Breast epithelium (tissue), 4 donors: ENCODE results near the gene VAV3. TPM values are rescaled to one million over a fixed set of nuclear protein-coding genes. Genes with fewer than 3 reads are reported as not detected.

ENCODE experiments used
- DNase-seq, 2 donors: peaks; one replicate each; pipeline ENCODE4 v3.0.0-alpha.2; 2019; ENCODE audit warnings: low spot score in 2 of 2
- H3K27ac ChIP-seq, 2 donors: fragments of 200-600 bp; sonication (generic) in 1 of 2; one replicate each; pipeline ENCODE4 v1.5.1; 2016 to 2019; ENCODE audit warnings: mild to moderate bottlenecking in 1 of 2
- H3K27me3 ChIP-seq, 2 donors: fragments of 200-600 bp; sonication (generic) in 1 of 2; one replicate each; pipeline versions ENCODE4 v1.5.1 to v1.6.0; 2017 to 2019; ENCODE audit warnings: control low read depth in 1 of 2, mild to moderate bottlenecking in 1 of 2
- H3K36me3 ChIP-seq: fragments of 200-600 bp; one replicate; pipeline ENCODE4 v1.5.1; 2019
- H3K4me1 ChIP-seq, 2 donors: fragments of 200-600 bp; sonication (generic); one replicate each; pipeline ENCODE4 v1.5.1; 2016 to 2019; ENCODE audit warnings: control low read depth in 1 of 2
- H3K4me3 ChIP-seq, 3 donors: fragments of 200-600 bp; sonication (generic); 1 replicate in 2 of 3; 2 replicates in 1 of 3; pipeline ENCODE4 v1.5.1; 2016 to 2019; ENCODE audit warnings: mild to moderate bottlenecking in 3 of 3, moderate library complexity in 2 of 3
- H3K9me3 ChIP-seq, 2 donors: fragments of 200-600 bp; sonication (generic) in 1 of 2; one replicate each; pipeline ENCODE4 v1.5.1; 2016 to 2019; ENCODE audit warnings: control low read depth in 1 of 2
- POLR2A ChIP-seq: fragments of 450-650 bp; IDR thresholded peaks from one replicate; pipeline ENCODE4 v1.6.1; 2016; ENCODE audit warnings: antibody characterized with exemption, mild to moderate bottlenecking, moderate library complexity
- POLR2AphosphoS5 ChIP-seq, 3 donors: sonication (generic); formaldehyde crosslinking; IDR thresholded peaks; one replicate each; pipeline ENCODE4 v1.6.1; 2017; ENCODE audit warnings: antibody characterized with exemption in 3 of 3
- intact Hi-C: fragments of 100-400 bp; cut with DNase I; formaldehyde crosslinking; loops from one replicate; pipeline ENCODE4 v1.15.1; 2023; ENCODE audit warnings: low total_unique reads
- total RNA-seq, 3 donors: library from RNA; depleted of rRNA; stranded (reverse); fragments of >200 nt; gene quantifications; one replicate each; pipeline ENCODE4 v1.1.0, GENCODE V29; 2016
- TF ChIP-seq, protein P1 (sequence below), 3 donors: fragments of 450-650 bp; IDR thresholded peaks; one replicate each; pipeline ENCODE4 v1.5.1; 2016 to 2017; ENCODE audit warnings: antibody characterized with exemption in 3 of 3, mild to moderate bottlenecking in 3 of 3, moderate library complexity in 3 of 3

The VAV3 gene
- total RNA-seq, 3 donors from 2014 or later = 8.0 to 153 (median 113) TPM

DNA sequence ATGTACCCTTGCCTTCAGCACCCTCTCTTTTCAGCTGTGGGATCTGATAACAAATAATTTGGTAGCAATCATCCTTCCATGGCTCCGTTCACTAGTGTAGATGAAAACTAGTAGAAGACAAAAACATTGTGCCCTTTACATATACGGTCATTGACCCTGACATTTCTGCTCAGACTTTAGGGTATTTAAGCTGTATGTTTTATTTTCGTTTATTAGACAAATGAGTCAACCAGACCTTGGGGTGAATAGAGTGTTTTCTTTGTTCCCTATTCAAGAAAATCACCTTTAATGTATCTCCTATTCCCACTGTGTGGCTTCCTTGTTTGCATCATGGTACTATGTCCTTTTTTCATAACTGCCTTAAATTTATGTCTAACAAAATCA, 187.3 kb downstream of the VAV3 start:
- no peaks in the 10 kb centered on the region for H3K9me3 ChIP-seq
- no peaks in the 10 kb centered on the region for H3K27me3 ChIP-seq
- no peaks in the 10 kb centered on the region for H3K36me3 ChIP-seq
- TF ChIP-seq, protein P1, sequence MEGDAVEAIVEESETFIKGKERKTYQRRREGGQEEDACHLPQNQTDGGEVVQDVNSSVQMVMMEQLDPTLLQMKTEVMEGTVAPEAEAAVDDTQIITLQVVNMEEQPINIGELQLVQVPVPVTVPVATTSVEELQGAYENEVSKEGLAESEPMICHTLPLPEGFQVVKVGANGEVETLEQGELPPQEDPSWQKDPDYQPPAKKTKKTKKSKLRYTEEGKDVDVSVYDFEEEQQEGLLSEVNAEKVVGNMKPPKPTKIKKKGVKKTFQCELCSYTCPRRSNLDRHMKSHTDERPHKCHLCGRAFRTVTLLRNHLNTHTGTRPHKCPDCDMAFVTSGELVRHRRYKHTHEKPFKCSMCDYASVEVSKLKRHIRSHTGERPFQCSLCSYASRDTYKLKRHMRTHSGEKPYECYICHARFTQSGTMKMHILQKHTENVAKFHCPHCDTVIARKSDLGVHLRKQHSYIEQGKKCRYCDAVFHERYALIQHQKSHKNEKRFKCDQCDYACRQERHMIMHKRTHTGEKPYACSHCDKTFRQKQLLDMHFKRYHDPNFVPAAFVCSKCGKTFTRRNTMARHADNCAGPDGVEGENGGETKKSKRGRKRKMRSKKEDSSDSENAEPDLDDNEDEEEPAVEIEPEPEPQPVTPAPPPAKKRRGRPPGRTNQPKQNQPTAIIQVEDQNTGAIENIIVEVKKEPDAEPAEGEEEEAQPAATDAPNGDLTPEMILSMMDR (IDR thresholded peaks at IDR 0.05) = no peak
- TF ChIP-seq POLR2A (no peak), POLR2AphosphoS5 (IDR thresholded peaks at IDR 0.05) (no peak)
- no peak for DNase-seq
- no peak overlapping the region for H3K4me3 ChIP-seq
- H3K27ac ChIP-seq = no peak overlapping the region
- H3K4me1 ChIP-seq = no peaks in the 10 kb centered on the region
- intact Hi-C loops = no loop called here

DNA sequence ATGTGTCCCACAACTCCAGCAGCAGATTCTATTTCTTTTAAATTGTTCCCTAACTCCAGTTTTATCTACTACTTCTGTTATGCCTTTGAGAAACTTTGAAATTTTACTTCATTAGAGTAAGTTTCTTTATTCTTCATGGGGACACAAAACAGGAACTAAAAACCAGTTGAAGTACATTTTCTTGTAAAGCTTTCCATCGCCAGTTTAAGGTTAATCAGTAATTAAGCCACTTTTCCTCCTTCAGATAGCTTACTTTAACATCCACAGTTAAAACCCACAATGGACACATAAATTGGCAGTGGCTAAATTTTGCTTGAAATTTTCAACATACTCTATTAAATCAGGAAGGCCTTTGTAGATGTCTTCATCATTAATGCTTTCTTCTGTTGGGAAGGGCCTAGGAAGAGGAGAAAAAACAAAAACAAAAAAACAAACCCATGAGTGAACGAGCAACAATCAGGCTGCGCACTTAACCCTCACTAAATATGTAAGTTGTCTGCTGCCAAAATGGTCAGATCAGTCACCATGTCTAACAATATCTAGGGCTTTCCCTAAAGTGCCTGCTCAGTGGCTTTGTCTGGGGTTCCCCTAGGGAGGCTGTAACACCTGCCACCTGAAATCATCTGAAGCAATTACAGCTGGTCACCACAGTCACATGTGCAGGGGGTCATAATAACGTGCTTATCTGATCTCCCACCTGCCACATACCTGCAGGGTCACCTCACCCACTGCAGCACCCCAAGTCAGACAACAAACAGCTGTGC, 187.9 kb downstream of the VAV3 start:
- TF ChIP-seq, protein P1 (IDR thresholded peaks at IDR 0.05) = no peak
- TF ChIP-seq POLR2AphosphoS5 (IDR thresholded peaks at IDR 0.05) (no peak), POLR2A (no peak)
- intact Hi-C loops = loop anchor here (1.0 kb wide), 1 partner anchor 350 kb away; no protein-coding TSS in a partner anchor
- no peaks in the 10 kb centered on the region for H3K36me3 ChIP-seq
- no peak overlapping the region for H3K4me3 ChIP-seq
- no peaks in the 10 kb centered on the region for H3K27me3 ChIP-seq
- no peaks in the 10 kb centered on the region for H3K9me3 ChIP-seq
- no peaks in the 10 kb centered on the region for H3K4me1 ChIP-seq
- no peak overlapping the region for H3K27ac ChIP-seq
- DNase-seq = no peak

DNA sequence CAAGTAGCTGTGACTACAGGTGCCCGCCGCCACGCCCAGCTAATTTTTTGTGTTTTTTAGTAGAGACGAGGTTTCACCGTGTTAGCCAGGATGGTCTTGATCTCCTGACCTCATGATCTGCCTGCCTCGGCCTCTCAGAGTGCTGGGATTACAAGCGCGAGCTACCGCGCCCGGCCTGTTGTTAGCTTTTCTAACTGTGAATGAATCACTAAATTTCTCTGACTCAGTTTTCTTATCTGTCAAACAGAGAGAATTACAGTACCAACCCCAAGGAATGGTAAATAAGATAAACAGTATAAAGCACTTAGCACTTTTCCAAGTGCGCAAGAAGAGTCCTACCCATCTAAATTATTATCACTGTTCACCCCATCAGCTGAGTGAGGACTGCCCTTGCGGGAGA, 193.6 kb downstream of the VAV3 start:
- H3K9me3 ChIP-seq = no peaks in the 10 kb centered on the region
- no peaks in the 10 kb centered on the region for H3K36me3 ChIP-seq
- intact Hi-C loops = no loop called here
- DNase-seq = no peak
- no peak overlapping the region for H3K27ac ChIP-seq
- no peak overlapping the region for H3K4me3 ChIP-seq
- TF ChIP-seq POLR2A (no peak), POLR2AphosphoS5 (IDR thresholded peaks at IDR 0.05) (no peak)
- TF ChIP-seq, protein P1 (IDR thresholded peaks at IDR 0.05) = no peak
- H3K27me3 ChIP-seq = no peaks in the 10 kb centered on the region
- H3K4me1 ChIP-seq = no peaks in the 10 kb centered on the region

DNA sequence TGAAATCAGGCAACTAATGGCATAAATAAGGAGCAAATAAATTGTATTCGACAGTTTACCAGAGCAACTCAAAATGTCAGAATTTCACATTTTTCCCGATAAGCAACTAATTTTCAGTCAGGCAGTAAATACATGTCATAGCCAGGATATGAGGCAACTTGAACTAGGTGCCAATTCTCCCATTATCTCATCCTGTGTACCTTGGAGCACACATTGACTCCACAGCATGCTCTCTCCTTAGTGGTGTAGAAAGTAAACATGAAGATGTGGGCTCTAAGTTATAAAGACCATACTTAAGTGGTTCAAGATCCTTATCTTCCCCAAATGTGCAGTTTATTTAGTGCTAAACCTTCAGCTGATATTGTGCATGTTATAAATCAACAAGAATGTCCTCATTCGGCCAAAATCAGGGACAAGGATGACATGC, 197.8 kb downstream of the VAV3 start:
- intact Hi-C loops = no loop called here

DNA sequence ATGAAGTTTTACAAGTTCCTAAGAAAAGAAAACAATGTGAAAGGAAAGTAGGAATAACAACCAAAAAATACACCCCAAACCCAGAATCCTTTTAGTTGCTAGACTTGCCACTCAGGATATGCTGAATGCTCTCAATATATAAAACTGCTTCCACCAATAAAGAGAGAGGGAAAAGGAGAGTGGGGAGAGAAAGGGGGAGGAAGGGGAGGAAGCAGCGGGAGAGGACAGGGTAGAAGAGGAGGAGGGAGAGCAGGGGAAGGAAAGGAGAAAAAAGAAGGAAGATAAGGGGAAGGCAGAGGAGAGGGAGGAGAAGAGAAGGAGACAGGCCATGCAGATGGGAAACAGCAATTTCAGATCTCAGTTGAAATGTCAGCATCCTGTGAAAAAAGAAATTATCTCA, 198.4 kb downstream of the VAV3 start:
- TF ChIP-seq, protein P1 (IDR thresholded peaks at IDR 0.05) = no peak
- no peak for TF ChIP-seq POLR2AphosphoS5 (IDR thresholded peaks at IDR 0.05)
- no peak for TF ChIP-seq POLR2A
- DNase-seq = no peak
- Histone ChIP-seq H3K27ac (no peak overlapping the region), H3K9me3 (no peaks in the 10 kb centered on the region), H3K4me3 (no peak overlapping the region), H3K4me1 (no peaks in the 10 kb centered on the region), H3K36me3 (no peaks in the 10 kb centered on the region), H3K27me3 (no peaks in the 10 kb centered on the region)
- intact Hi-C loops = no loop called here

More for the DNA sequence above, 197.8 kb downstream of the VAV3 start:
- Histone ChIP-seq H3K4me1 (no peaks in the 10 kb centered on the region), H3K9me3 (no peaks in the 10 kb centered on the region), H3K4me3 (no peak overlapping the region), H3K27me3 (no peaks in the 10 kb centered on the region), H3K36me3 (no peaks in the 10 kb centered on the region), H3K27ac (no peak overlapping the region)
- no peak for TF ChIP-seq POLR2A
- no peak for TF ChIP-seq POLR2AphosphoS5 (IDR thresholded peaks at IDR 0.05)
- TF ChIP-seq, protein P1 (IDR thresholded peaks at IDR 0.05) = no peak
- DNase-seq = no peak
